HG03460 (cell line): ENCODE results near the gene PTGIR.
"Not testable (repeated sequence)": the region's sequence is repeated elsewhere in the genome, so short reads cannot be mapped to it uniquely, and the experiment has no call there.

Experiments
- ATAC-seq: cut with Tn5 transposase; IDR thresholded peaks from one replicate; pipeline ENCODE4 v1.9.1; 2021; ENCODE audit not compliant: unreplicated experiment

PTGIR gene

GRCh38 chr19:46639358-46640182 is 14.7 kb upstream of the PTGIR start:
- no peak for ATAC-seq

- no peak for ATAC-seq
These were observed 12.3 kb upstream of the PTGIR start for GRCh38 chr19:46637224-46637623.

- ATAC-seq: no peak
These were observed 11.3 kb upstream of the PTGIR start, which contains the start of gene GNG8 for GRCh38 chr19:46635920-46636761. GNG8 (minus strand) TSS chr19:46636202; CDS start chr19:46634682, 1,520 bp downstream.

GRCh38 chr19:46634656-46635218 is 9.8 kb upstream of the PTGIR start:
- no peak for ATAC-seq

GRCh38 chr19:46634045-46634655 is 9.3 kb upstream of the PTGIR start:
- peak; percentile 53 for ATAC-seq

GRCh38 chr19:46633130-46633529 is 8.2 kb upstream of the PTGIR start:
- ATAC-seq: no peak

- no peak for ATAC-seq
These were observed 6.6 kb upstream of the PTGIR start for GRCh38 chr19:46631481-46631880.

GRCh38 chr19:46630586-46631205 is 5.8 kb upstream of the PTGIR start:
- no peak for ATAC-seq

- no peak for ATAC-seq
These were observed 4.7 kb upstream of the PTGIR start for GRCh38 chr19:46629546-46630025.

- not testable (repeated sequence) for ATAC-seq
These were observed 4.1 kb upstream of the PTGIR start for GRCh38 chr19:46628970-46629369.

GRCh38 chr19:46626446-46626845 is 1.6 kb upstream of the PTGIR start:
- no peak for ATAC-seq

GRCh38 chr19:46625731-46626130 is 842 bp upstream of the PTGIR start:
- ATAC-seq: no peak

- ATAC-seq: no peak
These were observed 880 bp downstream of the PTGIR start for GRCh38 chr19:46623915-46624502.

- no peak for ATAC-seq
These were observed 2.8 kb downstream of the PTGIR start for GRCh38 chr19:46622118-46622446.

- no peak for ATAC-seq
These were observed 3.4 kb downstream of the PTGIR start for GRCh38 chr19:46621191-46622117.

GRCh38 chr19:46620716-46621115 is 4.2 kb downstream of the PTGIR start:
- no peak for ATAC-seq

GRCh38 chr19:46620267-46620666 is 4.6 kb downstream of the PTGIR start:
- no peak for ATAC-seq

GRCh38 chr19:46618670-46619231 is 6.1 kb downstream of the PTGIR start:
- ATAC-seq: no peak

- no peak for ATAC-seq
These were observed 7.3 kb downstream of the PTGIR start for GRCh38 chr19:46617601-46618000.
